HepG2 (cell line): ENCODE data around the gene NME9. TPM values are rescaled to one million over a fixed set of nuclear protein-coding genes. Genes with fewer than 3 reads are reported as not detected.

Experiments used
- ATAC-seq: fragments of 200-7000 bp; cut with Tn5 transposase; 3 replicates; pipeline ENCODE4 v1.9.1; 2020; ENCODE audit warnings: mild to moderate bottlenecking, moderate library complexity
- BruUV-seq: library from RNA; stranded (reverse); fragments of 400-500 nt; replicated peaks from 2 replicates; lab custom pipeline; 2021; lab: Mats Ljungman, UMichigan
- CTCF ChIA-PET: fragments of 300-600 bp; formaldehyde crosslinking; extraction: SDS; loops from one replicate; lab custom pipeline; 2021; ENCODE audit warnings: low total read pairs, inconsistent platforms, low intra/inter-chr PET ratio; lab: Yijun Ruan, JAX
- POLR2A ChIA-PET: fragments of 350-600 bp; sonication (Branson Sonifier 250); formaldehyde crosslinking; loops from one replicate; lab custom pipeline; 2020; ENCODE audit warnings: antibody characterized with exemption, inconsistent platforms; lab: Yijun Ruan, JAX
- DNase-seq: peaks from one replicate; pipeline ENCODE4 v3.0.0-alpha.2; 2015; ENCODE audit warnings: low spot score
- FAIRE-seq: peaks from 3 replicates; lab custom pipeline; 2011; peaks lifted over from hg19 to GRCh38; lab: Jason Lieb, UNC
- H2AFZ ChIP-seq: one replicate; pipeline ENCODE4 v1.6.1; 2011; ENCODE audit warnings: low read length, inconsistent platforms
- H3K27ac ChIP-seq: fragments of 300-600 bp; 3 replicates; pipeline ENCODE4 v1.8.0; 2011; ENCODE audit warnings: mixed run types, mild to moderate bottlenecking, mixed read lengths, low read length, inconsistent platforms; ENCODE audit not compliant: insufficient read depth; ENCODE audit errors: extremely low read length
- H3K27me3 ChIP-seq, 2 experiments: fragments of 200-600 bp in 1 of 2; 2 replicates in 1 of 2; 3 replicates in 1 of 2; pipeline versions ENCODE4 v1.6.0 to v1.8.0; 2011; ENCODE audit warnings: low read length in 2 of 2, mild to moderate bottlenecking in 2 of 2, moderate library complexity in 2 of 2, inconsistent platforms in 1 of 2; ENCODE audit not compliant: insufficient read depth in 2 of 2, control insufficient read depth in 1 of 2
- H3K36me3 ChIP-seq, 2 experiments: fragments of 200-600 bp in 1 of 2; replicated peaks in 1 of 2; 2 replicates in 1 of 2; 3 replicates in 1 of 2; pipeline versions ENCODE4 v1.5.1 to v1.8.0; 2011; ENCODE audit warnings: low read length in 2 of 2, inconsistent platforms in 1 of 2; ENCODE audit not compliant: insufficient read depth in 2 of 2, control insufficient read depth in 1 of 2
- H3K4me1 ChIP-seq: 2 replicates; pipeline ENCODE4 v1.5.1; 2012; ENCODE audit warnings: low read length, inconsistent platforms; ENCODE audit not compliant: insufficient read depth
- H3K4me2 ChIP-seq: 2 replicates; pipeline ENCODE4 v1.6.0; 2011; ENCODE audit warnings: low read depth, low read length, inconsistent platforms
- H3K4me3 ChIP-seq, 3 experiments: fragments of 200-600 bp in 1 of 3; sonication (generic), shearing (Covaris generic) in 1 of 3; replicated peaks in 1 of 3; 2 replicates each; pipeline ENCODE4 v1.5.1; 2011 to 2016; ENCODE audit warnings: low read length in 3 of 3, inconsistent platforms in 2 of 3, low read depth in 2 of 3, mild to moderate bottlenecking in 2 of 3, control low read depth in 1 of 3, mixed read lengths in 1 of 3; ENCODE audit not compliant: insufficient read depth in 1 of 3
- H3K79me2 ChIP-seq: one replicate; pipeline ENCODE4 v1.6.1; 2011; ENCODE audit warnings: low read length, inconsistent platforms; ENCODE audit not compliant: insufficient read depth
- H3K9ac ChIP-seq: 2 replicates; pipeline ENCODE4 v1.6.0; 2011; ENCODE audit warnings: mild to moderate bottlenecking, low read depth, low read length, inconsistent platforms; ENCODE audit not compliant: insufficient read depth
- H3K9me3 ChIP-seq: 2 replicates; pipeline ENCODE4 v1.5.1; 2012; ENCODE audit warnings: mild to moderate bottlenecking, low read length
- H4K20me1 ChIP-seq: 2 replicates; pipeline ENCODE4 v1.6.0; 2011; ENCODE audit warnings: inconsistent platforms, mild to moderate bottlenecking, low read length, moderate library complexity; ENCODE audit not compliant: insufficient read depth
- ARHGAP35 ChIP-seq: sonication (generic); formaldehyde crosslinking; IDR thresholded peaks from 2 replicates; pipeline ENCODE4 v1.9.0; 2022; ENCODE audit warnings: mild to moderate bottlenecking, inconsistent platforms, moderate library complexity, missing genetic modification reagents, borderline replicate concordance
- ATF7 ChIP-seq, 2 experiments: fragments of 450-650 bp in 1 of 2; sonication (generic) in 1 of 2; formaldehyde crosslinking in 1 of 2; IDR thresholded peaks; 2 replicates each; pipeline versions ENCODE4 v1.4.0 to v1.6.1; 2016 to 2020; ENCODE audit warnings: antibody characterized with exemption in 1 of 2, mild to moderate bottlenecking in 1 of 2, missing genetic modification reagents in 1 of 2
- CBX1 ChIP-seq: IDR thresholded peaks from one replicate; pipeline ENCODE4 v1.6.1; 2016; ENCODE audit warnings: antibody characterized with exemption, low read depth
- GLI4 ChIP-seq: sonication (generic); formaldehyde crosslinking; IDR thresholded peaks from 2 replicates; pipeline ENCODE4 v1.5.1; 2020; ENCODE audit warnings: missing genetic modification reagents, mild to moderate bottlenecking, moderate library complexity, borderline replicate concordance
- KLF15 ChIP-seq: sonication (generic); formaldehyde crosslinking; IDR thresholded peaks from 2 replicates; pipeline ENCODE4 v1.8.1; 2023; ENCODE audit warnings: borderline replicate concordance, mild to moderate bottlenecking, inconsistent platforms, missing genetic modification reagents, mixed read lengths
- MIXL1 ChIP-seq: IDR thresholded peaks from 2 replicates; pipeline ENCODE4 v1.6.1; 2016
- MZF1 ChIP-seq: sonication (generic); formaldehyde crosslinking; IDR thresholded peaks from 2 replicates; pipeline ENCODE4 v1.8.1; 2023; ENCODE audit warnings: mild to moderate bottlenecking, missing genetic modification reagents, borderline replicate concordance
- NR2F1 ChIP-seq, 2 experiments: fragments of 450-650 bp in 1 of 2; formaldehyde crosslinking in 1 of 2; IDR thresholded peaks; 2 replicates each; pipeline versions ENCODE4 v1.5.0 to v1.6.1; 2016 to 2020; ENCODE audit warnings: mild to moderate bottlenecking in 1 of 2, missing compliant biosample characterization in 1 of 2, missing genetic modification reagents in 1 of 2, moderate library complexity in 1 of 2
- PHF20 ChIP-seq: sonication (generic); formaldehyde crosslinking; IDR thresholded peaks from 2 replicates; pipeline ENCODE4 v1.5.0; 2020; ENCODE audit warnings: mild to moderate bottlenecking, missing genetic modification reagents
- PPARG ChIP-seq: conservative IDR thresholded peaks from 2 replicates; pipeline ENCODE4 v1.6.1; 2016; ENCODE audit warnings: missing biosample characterization, missing genetic modification reagents
- ZNF24 ChIP-seq: fragments of 450-650 bp; IDR thresholded peaks from 2 replicates; pipeline ENCODE4 v1.6.1; 2017; ENCODE audit warnings: antibody characterized with exemption, mild to moderate bottlenecking
- ZNF501 ChIP-seq: sonication (generic); formaldehyde crosslinking; IDR thresholded peaks from 2 replicates; pipeline ENCODE4 v1.5.1; 2020; ENCODE audit warnings: mild to moderate bottlenecking, moderate library complexity, missing genetic modification reagents
- ZNF572 ChIP-seq: sonication (generic); formaldehyde crosslinking; IDR thresholded peaks from 2 replicates; pipeline ENCODE4 v1.5.1; 2020; ENCODE audit warnings: mild to moderate bottlenecking, missing genetic modification reagents
- ZNF652 ChIP-seq: IDR thresholded peaks from 2 replicates; pipeline ENCODE4 v1.6.1; 2016; ENCODE audit warnings: low read depth, borderline replicate concordance
- ZNF792 ChIP-seq: IDR thresholded peaks from 2 replicates; pipeline ENCODE4 v1.6.1; 2016
- WGBS: methylation state at CpG from one replicate; pipeline ENCODE4 v1.1.6; 2017; ENCODE audit warnings: low lambda C conversion rate; 5-methylcytosine and 5-hydroxymethylcytosine counted together
- in situ Hi-C: cut with HindIII; loops from 2 replicates; pipeline ENCODE4 v1.10.0; 2017; ENCODE audit warnings: low pct_unique_long_range_greater_than_20kb; ENCODE audit not compliant: extremely low pct_ligation_motif_present
- intact Hi-C: fragments of 100-400 bp; cut with micrococcal nuclease; formaldehyde crosslinking; loops from one replicate; pipeline ENCODE4 v1.10.0; 2022; ENCODE audit not compliant: unreplicated experiment
- polyA plus RNA-seq, 8 experiments: library from polyadenylated mRNA; depleted of rRNA in 3 of 8; stranded (reverse) in 7 of 8; unstranded in 1 of 8; fragments of >200 nt; fragmentation: Illumina TruSeq in 4 of 8; extraction: Trizol in 4 of 8; gene quantifications; 2 replicates each; pipeline versions ENCODE4 v1.2.1 to v1.2.3, GENCODE V29; 2011 to 2016; ENCODE audit warnings: low read depth in 4 of 8, missing spikeins in 1 of 8, mixed read lengths in 1 of 8; ENCODE audit not compliant: insufficient read depth in 1 of 8
- total RNA-seq, 5 experiments: library from RNA; depleted of rRNA; stranded (reverse); fragments of >200 nt; fragmentation: Illumina TruSeq; extraction: Trizol; gene quantifications; 2 replicates each; pipeline ENCODE4 v1.2.3, GENCODE V29; 2016; ENCODE audit warnings: low read depth in 1 of 5
- TF ChIP-seq, protein P1 (sequence below): IDR thresholded peaks from 2 replicates; pipeline ENCODE4 v1.6.1; 2016; ENCODE audit warnings: missing compliant biosample characterization, missing genetic modification reagents, borderline replicate concordance
- TF ChIP-seq, protein P2 (sequence below): sonication (generic); formaldehyde crosslinking; IDR thresholded peaks from 2 replicates; pipeline ENCODE4 v1.4.0; 2020; ENCODE audit warnings: missing genetic modification reagents

Gene NME9
- total and polyA plus RNA-seq, 2 of the 13 experiments (the other 11 are each of a cell fraction or from before 2014, with no cell fraction given) = not detected

- TF ChIP-seq MZF1 = no peak
Measured at GRCh38 chr3:138300647-138301046, 29.0 kb downstream of the NME9 start (continued).

DNA sequence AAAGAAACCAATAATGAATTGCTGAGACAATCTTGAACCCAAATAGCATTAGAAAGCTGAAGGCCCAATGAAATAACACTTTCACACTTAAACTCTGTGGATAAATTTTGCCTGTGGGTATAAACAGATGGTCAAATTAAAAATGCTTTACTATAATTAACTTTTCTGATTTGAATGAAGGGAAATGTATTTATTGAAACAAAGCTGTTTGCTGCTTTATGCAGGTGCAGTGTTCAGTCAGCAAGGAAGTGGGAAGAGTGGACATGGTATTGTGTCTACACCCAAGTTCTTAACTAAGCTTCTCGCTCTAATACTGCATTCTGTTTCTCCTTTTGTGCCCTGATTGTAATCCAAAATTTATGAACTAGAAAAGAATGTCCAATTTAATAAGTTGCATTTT, 31.8 kb downstream of the NME9 start:
- no peaks in the 10 kb centered on the region for H3K9me3 ChIP-seq
- FAIRE-seq (no peak), DNase-seq (no peak), ATAC-seq (no peak)
- no peak overlapping the region for H3K4me2 ChIP-seq
- CTCF ChIA-PET = no interaction called here
- no peaks in the 10 kb centered on the region for H3K27me3 ChIP-seq
- H3K36me3 ChIP-seq = peaks cover 1 to 17% of the 10 kb centered on the region in 2 experiments; a peak in 3 of 5 replicates
- H3K4me3 ChIP-seq = no peak overlapping the region
- in situ Hi-C loops (no loop called here), intact Hi-C loops (no loop called here)
- no peak for TF ChIP-seq PPARG (CRISPR knock-in tag)
- TF ChIP-seq, protein P1, sequence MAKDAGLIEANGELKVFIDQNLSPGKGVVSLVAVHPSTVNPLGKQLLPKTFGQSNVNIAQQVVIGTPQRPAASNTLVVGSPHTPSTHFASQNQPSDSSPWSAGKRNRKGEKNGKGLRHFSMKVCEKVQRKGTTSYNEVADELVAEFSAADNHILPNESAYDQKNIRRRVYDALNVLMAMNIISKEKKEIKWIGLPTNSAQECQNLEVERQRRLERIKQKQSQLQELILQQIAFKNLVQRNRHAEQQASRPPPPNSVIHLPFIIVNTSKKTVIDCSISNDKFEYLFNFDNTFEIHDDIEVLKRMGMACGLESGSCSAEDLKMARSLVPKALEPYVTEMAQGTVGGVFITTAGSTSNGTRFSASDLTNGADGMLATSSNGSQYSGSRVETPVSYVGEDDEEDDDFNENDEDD = no peak
- no peak overlapping the region for H2AFZ ChIP-seq
- no peak overlapping the region for H3K9ac ChIP-seq
- no peaks in the 10 kb centered on the region for H3K4me1 ChIP-seq
- no peaks in the 10 kb centered on the region for H4K20me1 ChIP-seq
- no TSS peak for BruUV-seq
- H3K79me2 ChIP-seq = no peaks in the 10 kb centered on the region
- H3K27ac ChIP-seq = no peak overlapping the region
- POLR2A ChIA-PET = no interaction called here
- WGBS = 95% methylated on average over 1 of the region's 1 CpG

GRCh38 chr3:138297059-138297607, 32.5 kb downstream of the NME9 start:
- Histone ChIP-seq H3K4me2 (no peak overlapping the region), H3K36me3 (peaks cover 1 to 24% of the 10 kb centered on the region in 2 experiments; a peak in 3 of 5 replicates), H3K79me2 (no peaks in the 10 kb centered on the region), H2AFZ (no peak overlapping the region), H3K27me3 (no peaks in the 10 kb centered on the region), H3K9ac (no peak overlapping the region), H3K4me3 (no peak overlapping the region), H3K27ac (no peak overlapping the region), H3K9me3 (no peaks in the 10 kb centered on the region), H3K4me1 (no peaks in the 10 kb centered on the region), H4K20me1 (no peaks in the 10 kb centered on the region)
- intact Hi-C loops = no loop called here
- DNase-seq = no peak
- WGBS = 83% methylated on average over 5 of the region's 5 CpGs
- in situ Hi-C loops = no loop called here
- CTCF ChIA-PET = no interaction called here
- no peak for FAIRE-seq
- BruUV-seq = no TSS peak
- POLR2A ChIA-PET = no interaction called here
- no peak for ATAC-seq
- TF ChIP-seq ZNF652 (CRISPR knock-in tag) = no peak
- TF ChIP-seq ZNF572 (CRISPR knock-in tag) = no peak
- TF ChIP-seq PHF20 (CRISPR knock-in tag) = no peak
- no peak for TF ChIP-seq ARHGAP35
- no peak for TF ChIP-seq MIXL1 (CRISPR knock-in tag)
- no peak for TF ChIP-seq ZNF501 (CRISPR knock-in tag)
- TF ChIP-seq NR2F1 (CRISPR knock-in tag; IDR thresholded peaks at IDR 0.05) = no peak
- TF ChIP-seq GLI4 (CRISPR knock-in tag) = no peak
- no peak for TF ChIP-seq ZNF792 (CRISPR knock-in tag)
- TF ChIP-seq ATF7 (IDR thresholded peaks at IDR 0.05) = no peak
- no peak for TF ChIP-seq ATF7 (CRISPR knock-in tag; IDR thresholded peaks at IDR 0.05)
- TF ChIP-seq ZNF24 = no peak
- TF ChIP-seq, protein P2, sequence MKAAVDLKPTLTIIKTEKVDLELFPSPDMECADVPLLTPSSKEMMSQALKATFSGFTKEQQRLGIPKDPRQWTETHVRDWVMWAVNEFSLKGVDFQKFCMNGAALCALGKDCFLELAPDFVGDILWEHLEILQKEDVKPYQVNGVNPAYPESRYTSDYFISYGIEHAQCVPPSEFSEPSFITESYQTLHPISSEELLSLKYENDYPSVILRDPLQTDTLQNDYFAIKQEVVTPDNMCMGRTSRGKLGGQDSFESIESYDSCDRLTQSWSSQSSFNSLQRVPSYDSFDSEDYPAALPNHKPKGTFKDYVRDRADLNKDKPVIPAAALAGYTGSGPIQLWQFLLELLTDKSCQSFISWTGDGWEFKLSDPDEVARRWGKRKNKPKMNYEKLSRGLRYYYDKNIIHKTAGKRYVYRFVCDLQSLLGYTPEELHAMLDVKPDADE (CRISPR knock-in tag) = no peak
- no peak for TF ChIP-seq CBX1
- TF ChIP-seq KLF15 (CRISPR knock-in tag) = no peak
